ENCODE measurements around the gene FUT2. TPM values are rescaled to one million over a fixed set of nuclear protein-coding genes. Genes with fewer than 3 reads are reported as not detected.

Gene FUT2
- total RNA-seq, 4 donors from 2014 or later, result 0.44 TPM; not detected in 3

- no peak for DNase-seq (ENCODE audit: low spot score in 2 of 2)
- no peaks in the 10 kb centered on the region for H3K27me3 ChIP-seq
- H3K27ac ChIP-seq, result no peak overlapping the region
- peaks cover 0 to 10% (median 5%) of the 10 kb centered on the region in 4 donors for H3K4me1 ChIP-seq
- no peak overlapping the region for H3K4me3 ChIP-seq
- TF ChIP-seq EP300 (IDR thresholded peaks at IDR 0.05) (no peak), POLR2A (IDR thresholded peaks at IDR 0.05) (no peak), CTCF (IDR thresholded peaks at IDR 0.05) (no peak)
- no peaks in the 10 kb centered on the region for H3K9me3 ChIP-seq
- WGBS, 2 donors, result 73 to 77% methylated on average over 17 to 20 of the region's 21 CpGs
- no peaks in the 10 kb centered on the region for H3K36me3 ChIP-seq
These were observed 24.9 kb upstream of the FUT2 start for GRCh38 chr19:48670699-48671445.

GRCh38 chr19:48671446-48671995 is 24.2 kb upstream of the FUT2 start:
- TF ChIP-seq CTCF (IDR thresholded peaks at IDR 0.05) (no peak), POLR2A (IDR thresholded peaks at IDR 0.05) (no peak), EP300 (IDR thresholded peaks at IDR 0.05) (no peak)

GRCh38 chr19:48672994-48673393 is 22.8 kb upstream of the FUT2 start, which contains the start of gene NTN5:
TSS of gene NTN5 (minus strand) at chr19:48673017. CDS start at chr19:48670986, 2,031 bp downstream.
- H3K27me3 ChIP-seq, result no peaks in the 10 kb centered on the region
- no peak for DNase-seq (ENCODE audit: low spot score in 2 of 2)
- 63 to 76% methylated on average over 8 to 25 of the region's 25 CpGs for WGBS, 2 donors
- TF ChIP-seq POLR2A (IDR thresholded peaks at IDR 0.05) (no peak), CTCF (IDR thresholded peaks at IDR 0.05) (no peak), EP300 (IDR thresholded peaks at IDR 0.05) (no peak)
- H3K27ac ChIP-seq, result no peak within 1 kb of the TSS
- H3K4me3 ChIP-seq, result no peak within 1 kb of the TSS
- H3K9me3 ChIP-seq, result no peaks in the 10 kb centered on the region
- H3K4me1 ChIP-seq, result peaks cover 0 to 11% (median 6%) of the 10 kb centered on the region in 4 donors
- no peaks in the 10 kb centered on the region for H3K36me3 ChIP-seq

More at GRCh38 chr19:48671446-48671995, 24.2 kb upstream of the FUT2 start:
- no peak overlapping the region for H3K4me3 ChIP-seq
- no peak overlapping the region for H3K27ac ChIP-seq
- peaks cover 0 to 11% (median 6%) of the 10 kb centered on the region in 4 donors for H3K4me1 ChIP-seq
- DNase-seq (ENCODE audit: low spot score in 2 of 2), result no peak
- H3K27me3 ChIP-seq, result no peaks in the 10 kb centered on the region
- no peaks in the 10 kb centered on the region for H3K36me3 ChIP-seq
- no peaks in the 10 kb centered on the region for H3K9me3 ChIP-seq
- WGBS, 2 donors, result 61 to 68% methylated on average over 10 of the region's 10 CpGs

GRCh38 chr19:48673436-48674100 is 22.2 kb upstream of the FUT2 start:
- Histone ChIP-seq H3K27ac (no peak overlapping the region), H3K4me3 (no peak overlapping the region), H3K27me3 (no peaks in the 10 kb centered on the region), H3K9me3 (no peaks in the 10 kb centered on the region), H3K4me1 (peaks cover 0 to 11% (median 6%) of the 10 kb centered on the region in 4 donors), H3K36me3 (no peaks in the 10 kb centered on the region)
- TF ChIP-seq CTCF (IDR thresholded peaks at IDR 0.05) (no peak), POLR2A (IDR thresholded peaks at IDR 0.05) (no peak), EP300 (IDR thresholded peaks at IDR 0.05) (no peak)
- WGBS, 2 donors, result 69 to 72% methylated on average over 25 of the region's 25 CpGs
- no peak for DNase-seq (ENCODE audit: low spot score in 2 of 2)
